HG03066 (cell line): Measurements from ENCODE around the gene IQCK.
"Not testable (repeated sequence)": the region's sequence is repeated elsewhere in the genome, so short reads cannot be mapped to it uniquely, and the experiment has no call there.

Experiments
- ATAC-seq: cut with Tn5 transposase; IDR thresholded peaks from one replicate; pipeline ENCODE4 v1.9.1; 2021; ENCODE audit warnings: low read depth; ENCODE audit not compliant: unreplicated experiment

Gene IQCK

DNA sequence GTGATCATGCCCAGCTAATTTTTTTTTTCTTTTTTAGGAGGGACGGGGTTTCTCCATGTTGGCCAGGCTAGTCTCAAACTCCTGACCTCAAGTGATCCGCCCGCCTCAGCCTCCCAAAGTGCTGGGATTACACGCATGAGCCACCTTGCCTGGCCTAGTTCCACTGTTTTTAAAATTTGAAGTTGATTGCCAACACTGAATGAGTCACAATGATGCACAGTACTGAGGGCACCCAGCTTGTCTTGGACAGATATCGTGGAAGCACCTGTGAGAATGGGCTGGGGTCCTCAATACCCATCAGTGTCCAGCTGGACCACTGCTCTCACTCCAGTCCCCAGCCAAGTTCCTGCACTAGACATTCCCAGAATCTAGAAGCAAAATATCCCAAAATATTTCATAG is 2.5 kb upstream of the IQCK start:
- ATAC-seq = no peak

DNA sequence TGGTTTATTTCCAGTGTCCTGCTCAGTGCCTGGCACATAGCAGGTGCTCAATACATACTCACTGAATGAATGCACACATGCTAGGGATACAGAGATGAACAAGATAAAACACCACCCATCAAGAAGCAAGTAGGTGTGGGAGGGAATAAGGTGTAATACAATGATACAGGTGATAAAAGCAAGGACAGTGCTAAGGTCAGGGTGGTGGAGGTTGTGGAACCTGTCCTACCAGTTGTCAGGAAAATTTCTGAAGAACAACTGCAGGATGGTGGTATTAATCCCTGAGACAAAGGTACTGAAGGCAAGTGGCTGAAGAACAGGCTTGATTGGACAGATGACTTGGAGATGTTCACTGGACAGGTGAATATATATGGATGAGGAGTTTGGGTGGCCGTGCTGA is 1.9 kb upstream of the IQCK start:
- ATAC-seq = no peak

DNA sequence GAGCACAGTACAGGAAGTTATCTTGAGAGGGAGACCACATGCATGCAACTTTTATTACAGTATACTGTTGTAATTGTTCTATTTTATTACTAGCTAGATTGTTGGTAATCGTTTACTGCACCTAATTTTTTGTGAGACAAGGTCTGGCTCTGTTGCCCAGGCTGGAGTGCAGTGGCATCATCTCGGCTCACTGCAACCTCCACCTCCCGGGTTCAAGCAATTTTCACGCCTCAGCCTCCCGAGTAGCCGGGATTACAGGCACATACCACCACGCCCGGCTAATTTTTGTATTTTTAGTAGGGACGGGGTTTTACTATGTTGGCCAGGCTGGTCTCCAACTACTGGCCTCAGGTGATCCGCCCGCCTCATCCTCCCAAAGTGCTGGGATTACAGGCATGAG is 1.3 kb upstream of the IQCK start:
- not testable (repeated sequence) for ATAC-seq

DNA sequence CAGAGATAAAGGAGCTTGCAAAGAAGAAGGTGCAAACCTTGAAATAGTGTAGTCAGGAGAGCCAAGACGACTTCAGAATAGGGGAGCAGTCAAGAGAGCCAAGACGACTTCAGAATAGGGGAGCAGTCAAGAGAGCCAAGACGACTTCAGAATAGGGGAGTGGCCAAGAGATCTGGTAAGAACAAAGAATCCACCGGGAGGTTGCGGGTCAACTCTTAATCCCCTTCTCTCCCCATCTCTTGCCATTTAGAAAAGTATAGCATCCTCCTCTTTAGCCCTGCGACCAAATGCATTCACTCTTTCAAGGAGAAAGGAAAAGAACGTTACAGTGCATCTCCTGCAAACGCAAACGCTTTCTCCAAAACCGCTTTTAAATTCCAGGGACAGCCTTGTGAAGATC is 757 bp upstream of the IQCK start:
- no peak for ATAC-seq

DNA sequence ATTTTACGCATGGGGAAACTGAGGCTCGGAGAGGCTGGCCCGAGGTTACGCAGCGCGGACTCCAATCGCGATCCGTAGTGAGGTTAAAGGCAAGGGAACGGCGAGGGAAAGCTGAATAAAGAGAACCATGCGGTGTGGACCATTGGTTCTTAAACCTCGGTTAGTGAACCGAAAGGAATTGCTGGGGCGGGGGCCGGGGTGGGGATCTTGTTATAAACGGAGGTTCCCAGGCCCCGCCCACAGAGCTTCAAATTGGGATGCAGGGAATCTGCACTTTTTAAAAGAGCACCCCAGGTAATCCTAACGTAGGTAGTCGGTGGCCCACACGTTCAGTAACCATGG is 524 bp downstream of the IQCK start:
- ATAC-seq = no peak

DNA sequence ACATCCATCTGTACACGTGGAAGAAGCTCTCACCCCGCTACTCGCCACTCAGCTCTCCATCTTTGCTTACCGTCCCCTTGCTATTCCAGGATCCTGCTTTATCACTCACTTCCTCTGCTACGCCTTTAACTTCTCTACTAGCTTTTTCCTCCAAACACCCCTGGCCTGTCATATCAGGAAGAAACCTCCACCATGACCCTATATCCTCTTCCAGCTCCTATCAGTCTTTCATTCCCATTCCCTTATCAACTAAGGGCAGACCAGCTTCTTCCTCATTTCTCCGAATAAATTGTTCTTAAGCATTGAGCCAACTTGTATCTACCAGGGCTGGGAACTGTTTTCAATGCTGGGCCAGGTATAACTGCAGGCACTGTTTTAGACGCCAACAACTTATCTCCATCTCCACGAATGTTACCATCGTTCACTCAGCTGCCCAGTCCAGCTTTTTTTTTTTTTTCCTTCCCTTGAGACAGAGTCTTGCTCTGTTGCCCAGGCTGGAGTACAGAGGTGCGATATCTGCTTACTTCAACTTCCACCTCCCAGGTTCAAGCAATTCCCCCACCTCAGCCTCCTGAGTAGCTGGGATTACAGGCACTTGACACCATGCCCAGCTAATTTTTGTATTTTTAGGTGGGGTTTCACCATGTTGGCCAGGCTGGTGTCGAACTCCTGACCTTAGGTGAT is 4.3 kb downstream of the IQCK start:
- ATAC-seq = no peak

DNA sequence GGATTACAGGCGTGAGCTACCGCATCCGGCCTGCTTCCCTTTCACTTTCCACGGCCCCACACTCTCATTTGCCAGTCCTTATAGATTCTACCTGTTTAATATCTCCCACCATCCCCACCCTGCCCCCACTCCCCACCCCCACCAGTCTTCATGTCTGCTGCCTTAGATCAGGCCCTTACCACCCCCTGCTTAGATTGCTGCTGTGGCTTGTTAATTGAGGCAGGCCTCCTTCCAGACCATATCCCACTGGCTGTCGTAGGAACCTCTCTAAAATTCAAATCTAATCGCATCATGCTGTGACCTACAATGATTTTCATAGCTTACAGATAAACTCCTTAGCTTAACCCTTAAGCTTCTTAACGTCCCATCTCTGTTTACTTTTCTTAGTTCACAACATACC is 4.9 kb downstream of the IQCK start:
- ATAC-seq = no peak

DNA sequence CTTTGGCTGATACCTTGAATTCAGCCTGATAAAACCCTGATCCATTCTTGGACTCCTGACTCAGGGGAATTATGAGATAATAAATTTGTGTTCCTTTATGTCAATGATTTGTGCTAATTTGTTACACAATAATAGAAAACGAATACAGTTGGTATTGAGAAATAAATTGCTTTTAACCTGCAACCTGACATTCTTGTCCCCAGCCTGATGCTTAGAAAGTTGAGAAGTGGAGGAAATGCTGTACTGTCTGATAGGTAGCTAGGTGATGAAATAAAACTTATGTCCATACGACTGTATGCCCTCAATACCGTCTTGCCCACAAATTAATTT is 10.5 kb downstream of the IQCK start:
- no peak for ATAC-seq

DNA sequence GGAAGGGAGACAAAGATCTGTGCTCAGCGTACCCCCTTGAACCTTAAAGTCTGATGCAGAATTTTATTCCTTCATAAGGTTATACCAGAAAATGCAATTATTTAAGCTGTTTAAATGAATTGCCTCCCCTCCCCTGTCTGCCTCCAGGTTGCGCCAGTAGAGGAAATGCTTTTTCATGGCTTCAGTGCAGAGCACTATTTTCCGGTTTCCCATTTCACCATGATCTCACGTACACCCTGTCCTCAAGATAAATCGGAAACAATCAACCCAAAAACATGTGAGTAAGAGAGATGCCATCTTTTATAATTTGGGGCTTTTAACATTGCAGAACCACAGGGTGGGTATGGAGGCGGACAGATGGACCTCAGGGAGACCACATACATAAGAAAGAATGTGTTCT is 15.5 kb downstream of the IQCK start:
- no peak for ATAC-seq

DNA sequence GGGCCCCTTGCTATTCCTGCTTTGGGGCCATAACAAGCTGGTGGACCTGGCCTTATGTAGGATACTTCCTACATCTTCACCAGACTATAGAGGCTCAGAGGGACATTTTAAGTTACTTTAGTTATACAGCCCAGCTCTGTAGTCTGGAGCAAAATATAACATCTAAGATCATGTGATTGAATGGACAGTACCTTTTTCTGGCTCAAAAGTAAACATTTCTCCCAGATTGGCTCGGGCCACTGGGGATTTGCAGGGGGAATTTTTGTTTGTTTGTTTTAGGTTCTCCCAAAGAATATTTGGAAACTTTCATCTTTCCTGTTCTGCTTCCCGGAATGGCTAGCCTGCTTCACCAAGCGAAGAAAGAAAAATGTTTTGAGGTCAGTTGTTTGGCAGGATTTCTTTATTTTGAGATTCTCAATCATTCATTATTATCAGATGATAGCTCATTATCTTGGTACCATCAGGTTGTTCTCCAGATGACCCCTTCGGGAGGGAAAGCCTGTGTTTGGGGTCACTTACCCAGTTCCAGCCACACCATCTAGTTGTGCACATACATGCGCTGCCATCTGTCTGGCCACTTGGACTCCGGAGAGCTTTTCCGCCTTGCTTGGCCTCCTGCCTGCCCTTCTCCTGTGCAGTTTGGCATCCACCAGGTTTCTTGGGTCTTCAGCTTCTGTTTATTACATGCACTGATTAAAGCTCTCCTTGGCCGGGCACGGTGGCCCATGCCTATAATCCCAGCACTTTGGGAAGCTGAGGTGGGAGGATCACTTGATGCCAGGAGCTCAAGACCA is 17.2 kb downstream of the IQCK start:
- no peak for ATAC-seq

DNA sequence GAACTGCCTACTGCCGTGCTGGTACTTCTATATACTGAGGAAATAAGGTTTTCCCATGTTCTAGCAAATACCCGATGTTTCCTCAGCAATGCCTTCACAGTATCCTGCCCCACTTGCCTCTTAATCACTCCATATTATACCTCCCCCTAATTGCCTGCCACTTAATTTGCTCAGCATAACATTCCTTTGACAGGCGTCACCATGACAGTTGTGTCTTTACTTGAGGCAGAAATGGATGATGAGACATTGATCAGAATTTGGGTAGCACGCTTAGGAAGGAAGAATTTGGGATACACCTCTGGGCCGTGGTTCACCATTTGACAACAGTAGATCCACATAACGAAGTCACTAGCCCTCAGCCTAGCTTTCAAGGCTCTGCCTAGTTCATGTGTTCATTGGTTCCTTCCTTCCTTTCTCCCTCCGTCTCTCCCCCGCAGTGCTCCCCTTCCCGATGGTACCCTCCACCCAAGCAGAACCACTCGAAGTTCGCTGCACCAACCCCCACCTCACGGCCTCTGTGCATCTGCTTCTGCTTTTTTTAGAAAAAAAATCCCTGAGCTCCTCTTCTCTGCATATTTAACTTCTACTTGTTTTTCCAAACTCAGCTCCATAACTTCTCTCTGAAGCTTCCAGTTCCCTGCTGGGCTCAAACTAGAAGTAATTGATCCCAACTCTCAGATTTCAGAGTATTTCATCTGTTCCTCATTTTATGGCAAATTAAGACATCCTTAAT is 19.4 kb downstream of the IQCK start:
- ATAC-seq = no peak

DNA sequence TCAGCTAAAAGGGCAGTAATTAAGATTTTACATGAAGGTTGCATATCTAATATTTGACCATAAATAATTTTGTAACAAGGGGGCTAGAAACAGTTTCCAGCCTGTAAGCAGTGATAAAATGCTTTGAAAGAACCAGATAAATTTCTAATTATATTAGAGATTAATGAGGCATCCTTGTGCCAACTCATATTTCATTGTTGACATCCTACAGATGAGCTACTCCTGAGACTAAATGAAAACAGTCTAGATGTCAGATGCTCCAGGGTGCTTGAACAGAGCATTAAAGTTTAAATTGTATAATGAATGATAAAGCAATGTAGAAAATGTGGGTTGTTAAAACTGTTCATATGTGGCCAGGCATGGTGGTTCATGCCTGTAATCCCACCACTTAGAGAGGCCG is 23.3 kb downstream of the IQCK start:
- ATAC-seq = no peak

DNA sequence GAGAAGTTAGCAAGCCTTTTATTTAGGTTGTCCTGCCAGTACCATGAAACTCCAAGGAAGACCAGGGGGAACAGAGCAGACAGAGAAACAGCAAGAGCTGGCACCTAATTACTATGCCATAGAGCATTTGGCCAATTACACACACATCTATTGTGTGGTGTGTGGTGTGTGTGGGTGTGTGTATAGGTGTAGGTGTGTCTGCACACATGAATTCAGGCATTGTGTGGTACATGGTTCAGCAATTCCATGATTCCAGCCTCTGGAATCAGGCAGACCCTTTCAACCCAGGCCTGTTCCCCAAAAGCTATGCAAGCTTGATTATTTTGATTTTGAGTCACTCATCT is 25.7 kb downstream of the IQCK start:
- no peak for ATAC-seq

DNA sequence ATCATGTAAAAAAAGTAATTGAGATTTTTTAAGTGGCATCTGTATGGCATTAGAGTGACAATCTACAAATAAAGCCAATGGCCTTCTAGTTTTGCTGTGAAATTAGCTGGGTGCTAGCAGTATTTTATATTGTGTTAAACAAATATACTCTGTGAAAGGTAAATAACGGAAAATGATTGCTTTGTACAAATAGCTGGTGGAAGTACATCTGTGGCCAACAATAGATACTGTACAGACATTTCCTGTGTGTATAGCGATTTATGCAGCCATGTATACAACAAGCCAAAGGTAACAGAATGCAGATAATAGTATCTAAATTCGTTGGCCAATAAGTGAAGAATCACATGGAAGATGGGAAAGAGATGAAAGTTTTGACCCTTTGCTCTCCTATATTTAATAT is 26.6 kb downstream of the IQCK start:
- ATAC-seq = no peak

DNA sequence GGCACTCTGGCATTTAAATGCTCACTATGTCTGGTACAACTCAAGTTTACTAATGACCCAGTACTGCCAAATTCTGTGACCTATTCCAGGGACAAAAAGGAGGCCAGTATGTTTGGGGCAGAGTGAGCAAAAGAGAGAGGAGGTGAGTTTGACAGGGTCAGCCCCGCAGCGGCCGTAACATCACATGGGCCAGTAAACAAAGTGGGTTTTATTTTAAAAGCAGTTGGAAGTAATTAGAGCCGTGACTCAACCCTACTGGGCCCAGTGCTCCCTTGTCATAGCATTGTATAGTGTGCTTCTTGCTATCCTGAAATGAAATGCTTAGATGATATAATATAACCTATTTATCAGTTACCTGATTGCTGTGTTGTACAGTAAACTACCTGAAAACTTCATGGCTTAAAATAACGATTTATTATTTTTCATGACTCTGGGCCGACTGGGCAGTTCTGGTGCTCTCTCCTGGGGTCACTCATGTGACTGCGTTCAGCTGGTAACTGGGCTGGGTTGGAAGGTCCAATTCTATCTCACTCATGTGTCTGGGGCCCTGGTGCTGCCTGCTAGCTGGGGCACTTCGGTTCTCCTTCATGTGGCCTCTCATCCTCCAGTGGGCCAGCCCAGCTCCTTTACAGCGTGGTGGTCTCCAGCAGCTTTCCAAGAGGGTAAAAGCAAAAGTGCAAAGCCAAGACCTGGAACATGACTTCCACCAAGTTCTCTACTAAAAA is 27.4 kb downstream of the IQCK start:
- no peak for ATAC-seq

DNA sequence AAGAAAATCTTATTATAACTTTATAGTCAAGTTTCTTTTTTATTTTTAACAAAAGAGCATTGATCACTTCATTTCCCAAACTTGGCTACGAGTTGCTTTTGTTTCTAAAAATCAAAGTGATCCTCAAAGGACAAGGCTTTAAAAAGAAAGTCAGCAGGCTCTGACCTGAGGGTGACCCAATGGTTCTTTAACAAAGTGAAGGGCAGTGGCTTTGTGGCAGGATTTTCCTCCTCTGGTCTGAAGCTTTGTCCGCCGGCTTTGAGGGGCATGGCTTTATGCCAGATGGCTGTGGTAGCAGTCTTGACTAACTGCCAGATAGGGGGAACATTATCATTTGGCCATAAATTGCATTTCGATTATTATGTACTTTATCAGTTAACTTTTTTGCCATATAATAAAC is 28.5 kb downstream of the IQCK start:
- no peak for ATAC-seq

DNA sequence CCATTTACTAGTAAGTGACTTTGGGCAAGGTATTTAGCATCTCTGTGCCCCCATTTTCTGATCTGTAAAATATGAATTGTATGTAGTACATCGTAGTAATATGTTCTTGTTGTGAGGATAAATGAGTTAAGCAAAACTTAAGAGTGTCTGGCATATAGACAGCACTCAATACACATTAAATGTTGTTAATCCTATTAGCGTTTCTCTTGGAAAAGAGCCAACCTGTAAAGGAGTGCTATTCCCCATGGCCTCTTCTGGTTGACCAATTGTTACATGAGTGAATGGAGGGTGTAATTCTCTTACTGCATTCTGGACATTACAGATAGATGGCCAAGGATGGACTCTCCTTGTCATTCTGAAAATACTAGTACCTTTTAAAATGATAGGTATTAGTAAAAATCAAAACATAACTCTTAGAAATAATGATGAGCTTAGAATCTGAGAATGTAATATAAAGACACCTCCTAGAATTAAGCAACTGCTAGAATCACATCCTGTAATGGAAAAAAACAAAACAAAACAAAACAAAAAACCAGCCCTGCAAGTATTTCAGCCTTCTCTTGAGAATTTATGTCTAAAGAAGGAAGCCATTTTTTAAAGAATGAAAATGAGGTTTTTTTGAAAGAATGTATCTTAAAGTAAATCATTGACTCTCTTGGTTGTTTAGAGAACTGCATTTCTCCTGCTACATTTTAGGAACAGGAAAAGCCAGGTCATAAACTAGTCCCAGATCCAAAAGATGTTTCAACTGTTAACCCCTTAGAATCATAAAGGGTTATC is 30.5 kb downstream of the IQCK start:
- no peak for ATAC-seq

DNA sequence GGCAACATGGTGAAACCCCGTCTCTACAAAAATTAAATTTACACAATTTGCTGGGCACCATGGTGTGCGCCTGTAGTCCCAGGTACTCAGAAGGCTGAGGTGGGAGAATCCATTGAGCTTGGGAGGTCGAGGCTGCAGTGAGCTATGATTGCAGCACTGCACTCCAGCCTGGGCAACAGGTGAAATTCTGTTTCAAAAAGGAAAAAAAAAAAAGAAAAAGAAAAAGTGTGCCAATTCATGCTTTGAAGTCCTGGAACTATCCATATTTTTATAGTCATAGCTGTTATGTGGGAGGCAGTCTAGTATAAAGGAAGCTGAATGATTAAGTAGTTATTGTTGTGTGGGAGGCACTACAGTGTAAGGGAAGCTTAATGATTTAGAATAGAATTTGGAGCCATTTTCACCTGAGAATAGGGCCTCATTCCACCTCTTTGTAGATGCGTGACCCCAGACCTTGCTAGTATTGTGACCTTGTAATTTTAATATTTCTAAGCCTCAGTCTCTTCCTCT is 31.6 kb downstream of the IQCK start:
- no peak for ATAC-seq

DNA sequence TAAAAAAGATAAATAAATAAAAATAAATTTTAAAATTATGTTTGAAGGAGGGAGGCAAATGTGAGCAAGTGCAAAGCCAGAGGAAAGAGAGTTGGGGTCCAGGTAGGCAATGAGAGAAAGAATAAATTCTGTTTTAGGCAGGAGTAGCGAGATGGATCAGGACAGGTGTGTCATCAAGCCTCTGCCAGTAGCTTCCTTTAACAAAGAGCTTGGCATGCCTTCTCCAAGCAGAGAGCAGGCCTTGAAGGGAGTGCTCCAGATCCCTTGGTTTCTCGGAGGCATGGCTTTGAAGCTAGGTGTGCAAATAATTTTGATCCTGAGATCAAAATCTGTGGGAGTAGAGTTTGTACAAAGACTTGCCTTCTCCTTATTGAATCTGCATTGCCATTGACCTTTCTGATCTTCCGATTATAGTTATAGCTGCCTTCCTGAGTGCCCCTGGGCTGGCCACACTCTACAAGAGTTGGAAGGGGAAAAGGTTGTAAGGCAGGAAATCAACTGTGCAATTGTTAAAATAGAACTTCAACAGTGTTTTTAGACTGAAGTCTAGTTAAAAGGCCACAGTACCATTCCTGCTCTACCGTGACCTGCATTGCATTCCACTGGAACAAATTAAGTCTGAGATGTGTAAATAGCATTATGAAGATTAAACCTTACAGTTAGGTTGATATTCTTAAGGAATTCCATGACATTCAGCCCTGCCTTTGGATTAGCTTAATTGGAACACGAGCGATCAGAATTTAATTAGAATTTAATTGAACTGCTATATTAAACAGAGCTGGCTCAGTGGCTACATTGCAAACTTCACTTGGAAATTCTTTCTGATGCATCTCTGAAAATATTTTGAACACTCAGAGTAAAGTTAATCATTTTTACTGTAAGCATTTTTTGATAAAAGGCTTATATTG is 33.7 kb downstream of the IQCK start:
- ATAC-seq = no peak
